Memory B cell (primary cell): ENCODE results near the gene CYP1B1.

Source experiments
- ATAC-seq: fragments of 150-1000 bp; cut with Tn5 transposase; 2 replicates; pipeline ENCODE4 v1.10.0; 2021; ENCODE audit warnings: low read depth, mild to moderate bottlenecking, moderate library complexity
- DNase-seq, 2 donors: peaks; one replicate each; pipeline ENCODE4 v3.0.0; 2022; ENCODE audit warnings: low spot score in 2 of 2
- H3K27ac Mint-ChIP-seq: one replicate; pipeline ENCODE4 v1.8.0; 2022; ENCODE audit warnings: mild to moderate bottlenecking, moderate library complexity, mixed read lengths
- H3K27me3 Mint-ChIP-seq: one replicate; pipeline ENCODE4 v1.8.0; 2022; ENCODE audit warnings: mixed read lengths
- H3K36me3 Mint-ChIP-seq: one replicate; pipeline ENCODE4 v1.8.0; 2022; ENCODE audit warnings: mild to moderate bottlenecking, mixed read lengths
- H3K4me1 Mint-ChIP-seq: one replicate; pipeline ENCODE4 v1.8.0; 2022; ENCODE audit warnings: mixed read lengths
- H3K4me3 Mint-ChIP-seq: one replicate; pipeline ENCODE4 v1.8.0; 2022; ENCODE audit warnings: mild to moderate bottlenecking, moderate library complexity, mixed read lengths
- H3K9me3 Mint-ChIP-seq: one replicate; pipeline ENCODE4 v1.8.0; 2022; ENCODE audit warnings: mixed read lengths

CYP1B1 gene

GRCh38 chr2:38108907-38109731, 33.2 kb upstream of the CYP1B1 start:
- Mint-ChIP-seq H3K27ac (no peak overlapping the region), H3K27me3 (peaks cover 8% of the 10 kb centered on the region)

DNA sequence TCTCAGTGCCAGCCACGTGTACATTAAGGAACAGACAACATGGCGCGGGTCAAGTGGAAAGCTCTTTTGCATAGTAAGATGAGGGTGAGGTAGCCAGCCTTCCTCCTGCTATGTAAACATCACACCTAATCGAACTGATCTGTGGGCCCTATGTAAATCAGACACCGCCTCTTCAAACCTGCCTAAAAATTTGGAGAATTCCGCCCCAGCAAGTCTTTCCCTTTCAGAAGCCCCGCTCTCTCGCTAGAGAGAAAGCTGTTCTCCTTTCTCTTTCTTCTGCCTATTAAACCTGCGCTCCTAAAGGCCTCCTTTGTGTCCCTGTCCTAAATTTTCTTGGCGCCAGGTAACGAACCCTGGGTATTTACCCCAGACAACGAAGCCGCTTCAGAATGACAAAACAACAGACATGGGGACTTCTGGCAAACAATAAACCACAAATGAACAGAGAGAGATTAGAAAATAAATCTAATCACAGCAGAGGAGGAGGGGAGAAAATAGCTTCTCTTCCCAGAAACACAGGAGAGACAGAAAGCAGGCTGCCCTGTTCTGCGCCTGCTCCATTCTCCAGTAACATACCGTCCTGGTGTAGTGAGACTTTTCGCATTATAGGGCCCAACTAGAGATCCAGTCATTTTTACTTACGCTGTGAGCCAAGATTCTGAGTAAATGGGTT, 31.9 kb upstream of the CYP1B1 start:
- no peaks in the 10 kb centered on the region for H3K4me1 Mint-ChIP-seq
- H3K4me3 Mint-ChIP-seq: no peak overlapping the region
- no peak for ATAC-seq
- DNase-seq: no peak
- peaks cover 11% of the 10 kb centered on the region for H3K27me3 Mint-ChIP-seq
- H3K36me3 Mint-ChIP-seq: peaks cover 5% of the 10 kb centered on the region
- H3K9me3 Mint-ChIP-seq: peaks cover 6% of the 10 kb centered on the region
- no peak overlapping the region for H3K27ac Mint-ChIP-seq

More at GRCh38 chr2:38108907-38109731, 33.2 kb upstream of the CYP1B1 start:
- Mint-ChIP-seq H3K9me3 (peaks cover 3% of the 10 kb centered on the region), H3K36me3 (peaks cover 2% of the 10 kb centered on the region), H3K4me3 (no peak overlapping the region), H3K4me1 (no peaks in the 10 kb centered on the region)
- ATAC-seq (no peak), DNase-seq (no peak)

- no peak overlapping the region for H3K4me3 Mint-ChIP-seq
- peaks cover 3% of the 10 kb centered on the region for H3K36me3 Mint-ChIP-seq
- ATAC-seq: no peak
- H3K4me1 Mint-ChIP-seq: no peaks in the 10 kb centered on the region
- peaks cover 6% of the 10 kb centered on the region for H3K9me3 Mint-ChIP-seq
- DNase-seq: no peak
- no peak overlapping the region for H3K27ac Mint-ChIP-seq
- H3K27me3 Mint-ChIP-seq: peaks cover 11% of the 10 kb centered on the region
Measured at GRCh38 chr2:38106405-38107094, 30.6 kb upstream of the CYP1B1 start.

- Mint-ChIP-seq H3K4me3 (no peak overlapping the region), H3K27me3 (peaks cover 9% of the 10 kb centered on the region), H3K36me3 (peaks cover 3% of the 10 kb centered on the region), H3K4me1 (no peaks in the 10 kb centered on the region), H3K27ac (no peak overlapping the region), H3K9me3 (peaks cover 4% of the 10 kb centered on the region)
- DNase-seq: no peak
- no peak for ATAC-seq
Measured at GRCh38 chr2:38105922-38106321, 30.0 kb upstream of the CYP1B1 start.

DNA sequence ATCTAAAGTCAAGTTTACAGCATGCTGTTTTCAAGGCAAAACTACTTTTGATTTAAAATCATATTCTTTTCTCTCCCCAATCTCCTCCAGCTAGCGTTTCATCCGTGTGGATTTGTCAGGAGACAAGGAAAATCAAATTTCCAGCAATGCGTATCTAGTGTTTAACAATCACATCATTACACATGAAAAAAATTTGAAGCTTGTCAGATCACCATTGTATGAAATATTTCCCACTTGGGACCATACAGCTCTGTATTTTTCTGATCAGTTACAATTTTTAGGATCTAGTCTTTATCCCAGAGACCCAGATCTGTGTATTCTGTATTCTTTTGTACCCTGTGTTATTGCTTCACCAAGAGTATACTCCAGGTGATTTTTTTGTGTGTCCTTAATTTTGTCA, 28.6 kb upstream of the CYP1B1 start:
- no peak for DNase-seq
- ATAC-seq: no peak
- Mint-ChIP-seq H3K36me3 (peaks cover 3% of the 10 kb centered on the region), H3K4me1 (no peaks in the 10 kb centered on the region), H3K27me3 (peaks cover 15% of the 10 kb centered on the region), H3K27ac (no peak overlapping the region), H3K4me3 (no peak overlapping the region), H3K9me3 (peaks cover 6% of the 10 kb centered on the region)

DNA sequence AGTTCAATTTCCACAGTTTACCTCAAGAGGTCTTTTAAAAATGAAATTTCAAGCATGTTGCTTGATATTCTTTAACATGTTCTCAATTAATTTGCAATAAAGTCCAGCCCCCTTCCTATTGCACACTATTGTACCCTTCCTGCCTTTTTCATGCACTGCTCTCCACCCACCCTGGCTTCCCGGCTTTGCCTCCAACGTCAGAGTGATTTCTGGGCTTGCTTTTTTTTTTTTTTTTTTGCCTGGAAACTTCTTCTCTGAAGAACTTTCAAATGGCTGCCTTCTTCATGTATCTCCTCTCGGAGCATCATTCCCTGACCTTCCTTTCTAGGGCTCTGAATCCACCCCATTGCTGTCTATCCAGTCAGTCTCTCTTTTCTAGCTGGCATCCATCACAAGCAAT, 24.4 kb upstream of the CYP1B1 start:
- ATAC-seq: no peak
- Mint-ChIP-seq H3K27ac (no peak overlapping the region), H3K9me3 (peaks cover 6% of the 10 kb centered on the region), H3K36me3 (peaks cover 3% of the 10 kb centered on the region), H3K4me3 (no peak overlapping the region), H3K4me1 (peaks cover 11% of the 10 kb centered on the region), H3K27me3 (peaks cover 33% of the 10 kb centered on the region)
- no peak for DNase-seq

- no peak for ATAC-seq
- H3K4me3 Mint-ChIP-seq: no peak overlapping the region
- H3K27me3 Mint-ChIP-seq: peaks cover 34% of the 10 kb centered on the region
- H3K4me1 Mint-ChIP-seq: peaks cover 11% of the 10 kb centered on the region
- H3K27ac Mint-ChIP-seq: no peak overlapping the region
- peaks cover 5% of the 10 kb centered on the region for H3K9me3 Mint-ChIP-seq
- DNase-seq: no peak
- H3K36me3 Mint-ChIP-seq: peaks cover 3% of the 10 kb centered on the region
Measured at GRCh38 chr2:38099099-38100028, 23.4 kb upstream of the CYP1B1 start.

DNA sequence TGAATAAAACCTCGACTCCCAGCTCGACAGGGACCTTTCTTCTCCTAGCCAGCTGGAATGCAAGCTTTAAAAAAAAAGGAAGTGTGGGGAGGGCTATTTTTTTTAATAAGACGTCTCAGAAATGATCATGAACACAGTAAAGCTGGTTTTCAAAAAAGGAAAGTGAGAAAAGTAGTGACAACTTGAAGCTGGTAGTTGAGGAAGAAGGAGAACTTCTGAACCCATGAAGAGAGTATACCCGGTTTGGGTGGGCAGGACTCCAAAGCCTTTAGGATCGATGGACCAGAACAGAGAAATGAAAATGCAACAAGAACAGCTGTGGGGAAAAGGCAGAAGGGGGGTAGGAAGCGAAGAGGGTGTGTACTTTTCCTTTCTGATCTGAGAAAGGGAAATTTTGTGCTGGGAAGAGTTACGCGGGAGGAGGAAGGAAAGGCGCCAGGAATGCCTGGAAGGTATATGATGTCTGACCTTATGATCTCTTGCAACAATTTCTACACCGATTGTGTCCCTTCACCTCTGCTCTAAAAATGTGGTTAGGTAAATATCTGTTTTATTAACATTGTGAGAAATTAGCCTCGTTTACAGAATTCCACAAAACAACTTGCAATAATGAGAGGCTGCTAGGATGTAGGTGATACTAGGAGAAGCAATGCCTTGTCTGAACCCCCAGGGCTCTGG, 22.6 kb upstream of the CYP1B1 start:
- Mint-ChIP-seq H3K36me3 (peaks cover 3% of the 10 kb centered on the region), H3K27me3 (peaks cover 34% of the 10 kb centered on the region), H3K9me3 (peaks cover 4% of the 10 kb centered on the region), H3K4me3 (peak overlapping the region; percentile 10), H3K27ac (no peak overlapping the region), H3K4me1 (peaks cover 11% of the 10 kb centered on the region)
- ATAC-seq: peak; percentile 37
- no peak for DNase-seq

- ATAC-seq (no peak), DNase-seq (no peak)
- H3K27ac Mint-ChIP-seq: no peak overlapping the region
- H3K27me3 Mint-ChIP-seq: peaks cover 31% of the 10 kb centered on the region
- H3K4me3 Mint-ChIP-seq: no peak overlapping the region
- H3K36me3 Mint-ChIP-seq: no peaks in the 10 kb centered on the region
- peaks cover 1% of the 10 kb centered on the region for H3K9me3 Mint-ChIP-seq
- H3K4me1 Mint-ChIP-seq: peaks cover 11% of the 10 kb centered on the region
Measured at GRCh38 chr2:38097988-38098385, 22.0 kb upstream of the CYP1B1 start.

DNA sequence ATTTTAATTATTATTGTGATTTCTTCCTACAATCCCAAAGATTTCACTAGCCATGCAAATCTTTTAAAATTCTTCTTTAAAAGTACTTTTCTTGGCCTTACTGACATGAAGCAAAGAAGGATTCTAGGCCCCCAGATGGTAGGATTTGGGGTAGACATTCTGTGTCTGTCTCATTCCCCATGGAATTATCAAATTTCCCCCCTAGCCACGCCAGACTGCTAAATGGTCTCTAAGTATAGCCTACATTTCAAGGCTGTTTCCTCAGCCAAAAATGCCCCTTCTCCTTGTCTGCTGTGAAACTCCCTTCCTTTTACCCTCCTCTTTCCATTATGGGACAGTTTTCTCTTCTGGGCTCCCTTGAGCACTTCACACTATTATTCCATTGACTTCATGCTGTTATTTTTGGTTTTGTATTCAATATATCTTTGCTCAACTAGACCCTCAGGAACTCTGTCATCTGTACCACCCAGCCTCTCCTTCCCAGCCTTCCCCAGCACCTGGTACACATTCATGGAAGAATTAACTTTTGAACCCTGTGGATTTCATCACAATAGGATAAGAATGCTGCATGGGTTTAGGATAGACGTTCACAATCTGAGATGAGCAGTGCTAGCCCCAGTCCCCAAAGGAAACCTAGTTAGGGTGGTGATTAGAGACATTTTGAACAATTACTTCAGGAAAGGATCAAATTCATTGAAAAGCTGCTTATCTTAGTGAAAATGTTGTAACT, 21.5 kb upstream of the CYP1B1 start:
- Mint-ChIP-seq H3K9me3 (peaks cover 1% of the 10 kb centered on the region), H3K4me3 (no peak overlapping the region), H3K4me1 (peaks cover 11% of the 10 kb centered on the region), H3K27ac (no peak overlapping the region), H3K36me3 (no peaks in the 10 kb centered on the region), H3K27me3 (peaks cover 30% of the 10 kb centered on the region)
- DNase-seq (no peak), ATAC-seq (no peak)

- no peaks in the 10 kb centered on the region for H3K36me3 Mint-ChIP-seq
- H3K4me3 Mint-ChIP-seq: no peak overlapping the region
- H3K9me3 Mint-ChIP-seq: peaks cover 1% of the 10 kb centered on the region
- H3K4me1 Mint-ChIP-seq: peaks cover 11% of the 10 kb centered on the region
- DNase-seq: no peak
- H3K27ac Mint-ChIP-seq: no peak overlapping the region
- peaks cover 28% of the 10 kb centered on the region for H3K27me3 Mint-ChIP-seq
- no peak for ATAC-seq
Measured at GRCh38 chr2:38095996-38096861, 20.3 kb upstream of the CYP1B1 start.
